WTC11 (cell line): Measurements from ENCODE around the gene RASGRF1. TPM values are rescaled to one million over a fixed set of nuclear protein-coding genes. Genes with fewer than 3 reads are reported as not detected.

Experiments
- ATAC-seq: fragments of 200-7000 bp; cut with Tn5 transposase; 2 replicates; pipeline ENCODE4 v1.10.0; 2021; ENCODE audit warnings: mild to moderate bottlenecking, moderate library complexity
- CTCF ChIA-PET: fragments of 300-600 bp; sonication (Branson Sonifier 250); formaldehyde crosslinking; loops from one replicate; lab custom pipeline; 2021; ENCODE audit warnings: antibody characterized with exemption; lab: Charles Lee
- POLR2A ChIA-PET: fragments of 350-600 bp; sonication (Branson Sonifier 250); formaldehyde crosslinking; loops from one replicate; lab custom pipeline; 2021; ENCODE audit warnings: antibody characterized with exemption; lab: Charles Lee
- DNase-seq: peaks from one replicate; pipeline ENCODE4 v3.0.0; 2021; ENCODE audit warnings: low spot score
- H3K27ac Mint-ChIP-seq: 2 replicates; pipeline ENCODE4 v1.8.0; 2021; ENCODE audit warnings: mixed read lengths
- H3K27me3 Mint-ChIP-seq: 2 replicates; pipeline ENCODE4 v1.8.0; 2021; ENCODE audit warnings: low read depth, mild to moderate bottlenecking, moderate library complexity, mixed read lengths
- H3K36me3 Mint-ChIP-seq: 2 replicates; pipeline ENCODE4 v1.8.0; 2021; ENCODE audit warnings: mixed read lengths
- H3K4me1 Mint-ChIP-seq: 2 replicates; pipeline ENCODE4 v1.8.0; 2022; ENCODE audit warnings: mixed read lengths
- H3K4me3 Mint-ChIP-seq: 2 replicates; pipeline ENCODE4 v1.8.0; 2021; ENCODE audit warnings: mild to moderate bottlenecking, moderate library complexity, mixed read lengths
- H3K9me3 Mint-ChIP-seq: 2 replicates; pipeline ENCODE4 v1.8.0; 2021; ENCODE audit warnings: mixed read lengths
- ARID4B ChIP-seq: sonication (generic); formaldehyde crosslinking; IDR thresholded peaks from 2 replicates; pipeline ENCODE4 v1.8.0; 2023; ENCODE audit warnings: missing genetic modification reagents, mild to moderate bottlenecking, borderline replicate concordance
- CBFB ChIP-seq: sonication (generic); formaldehyde crosslinking; IDR thresholded peaks from 2 replicates; pipeline ENCODE4 v1.8.1; 2022; ENCODE audit warnings: mild to moderate bottlenecking, low read depth, missing genetic modification reagents
- ETV6 ChIP-seq: sonication (generic); formaldehyde crosslinking; IDR thresholded peaks from 2 replicates; pipeline ENCODE4 v1.8.1; 2022; ENCODE audit warnings: mild to moderate bottlenecking, missing genetic modification reagents
- FOXP1 ChIP-seq: sonication (generic); formaldehyde crosslinking; IDR thresholded peaks from 2 replicates; pipeline ENCODE4 v1.8.0; 2022; ENCODE audit warnings: missing genetic modification reagents, mild to moderate bottlenecking, moderate library complexity, borderline replicate concordance
- GRHL2 ChIP-seq: fragments of 250-450 bp; sonication (Bioruptor Pico); IDR thresholded peaks from 2 replicates; pipeline ENCODE4 v1.8.0; 2022; ENCODE audit warnings: mild to moderate bottlenecking, moderate library complexity; ENCODE audit not compliant: insufficient replicate concordance, severe bottlenecking
- PRRX2 ChIP-seq: fragments of 250-450 bp; sonication (Bioruptor Pico); IDR thresholded peaks from 2 replicates; pipeline ENCODE4 v1.8.0; 2021; ENCODE audit warnings: mild to moderate bottlenecking
- TEAD4 ChIP-seq: sonication (generic); formaldehyde crosslinking; IDR thresholded peaks from 2 replicates; pipeline ENCODE4 v1.8.0; 2022; ENCODE audit warnings: mild to moderate bottlenecking, missing genetic modification reagents
- ZBTB21 ChIP-seq: sonication (generic); formaldehyde crosslinking; IDR thresholded peaks from 2 replicates; pipeline ENCODE4 v1.8.1; 2023; ENCODE audit warnings: mild to moderate bottlenecking, missing genetic modification reagents, borderline replicate concordance
- ZBTB43 ChIP-seq: sonication (generic); formaldehyde crosslinking; IDR thresholded peaks from 2 replicates; pipeline ENCODE4 v1.8.1; 2023; ENCODE audit warnings: mild to moderate bottlenecking, missing genetic modification reagents
- ZMAT4 ChIP-seq: fragments of 250-450 bp; sonication (Bioruptor Pico); IDR thresholded peaks from 2 replicates; pipeline ENCODE4 v1.9.0; 2021; ENCODE audit warnings: mild to moderate bottlenecking
- ZNF219 ChIP-seq: sonication (generic); formaldehyde crosslinking; IDR thresholded peaks from 2 replicates; pipeline ENCODE4 v1.8.0; 2023; ENCODE audit warnings: missing genetic modification reagents, mild to moderate bottlenecking, borderline replicate concordance
- ZNF232 ChIP-seq: sonication (generic); formaldehyde crosslinking; IDR thresholded peaks from 2 replicates; pipeline ENCODE4 v1.8.0; 2022; ENCODE audit warnings: mild to moderate bottlenecking, missing genetic modification reagents
- ZNF317 ChIP-seq: sonication (generic); formaldehyde crosslinking; IDR thresholded peaks from 2 replicates; pipeline ENCODE4 v1.8.1; 2023; ENCODE audit warnings: low read depth, mild to moderate bottlenecking, moderate library complexity, missing genetic modification reagents, borderline replicate concordance
- total RNA-seq: library from RNA; stranded (reverse); gene quantifications from 3 replicates; pipeline ENCODE4 v1.2.3, GENCODE V29; 2021
- TF ChIP-seq, protein P1 (sequence below): fragments of 250-450 bp; sonication (Bioruptor Pico); conservative IDR thresholded peaks from 2 replicates; pipeline ENCODE4 v1.9.0; 2021; ENCODE audit warnings: mild to moderate bottlenecking
- TF ChIP-seq, protein P2 (sequence below): sonication (generic); formaldehyde crosslinking; IDR thresholded peaks from 2 replicates; pipeline ENCODE4 v1.8.0; 2022; ENCODE audit warnings: mild to moderate bottlenecking, missing genetic modification reagents
- TF ChIP-seq, protein P3 (sequence below): sonication (generic); formaldehyde crosslinking; IDR thresholded peaks from 2 replicates; pipeline ENCODE4 v1.8.0; 2022; ENCODE audit warnings: mild to moderate bottlenecking, missing genetic modification reagents
- TF ChIP-seq, protein P4 (sequence below): sonication (generic); formaldehyde crosslinking; IDR thresholded peaks from 2 replicates; pipeline ENCODE4 v1.8.1; 2022; ENCODE audit warnings: low read depth, missing genetic modification reagents, borderline replicate concordance
- TF ChIP-seq, protein P5 (sequence below): fragments of 250-450 bp; sonication (Bioruptor Pico); IDR thresholded peaks from 2 replicates; pipeline ENCODE4 v1.9.0; 2021; ENCODE audit warnings: moderate library complexity, mild to moderate bottlenecking, inconsistent platforms, borderline replicate concordance

Gene RASGRF1
- total RNA-seq, 1 experiment from 2014 or later, result 0.85 TPM

- POLR2A ChIA-PET, result no interaction called here
- no peak for ATAC-seq
- H3K27ac Mint-ChIP-seq, result no peak overlapping the region
- CTCF ChIA-PET, result interaction anchor here (0.7 to 3.8 kb wide), 4 partner anchors 8 to 168 kb away, joined by 3 to 29 read pairs (median 4); no protein-coding TSS in a partner anchor
- no peaks in the 10 kb centered on the region for H3K4me1 Mint-ChIP-seq
- 0 out of 2 replicates have a peak, but pooled peaks cover 2% of the 10 kb centered on the region for H3K36me3 Mint-ChIP-seq
- DNase-seq, result no peak
- peaks cover 5% of the 10 kb centered on the region for H3K9me3 Mint-ChIP-seq
- TF ChIP-seq PRRX2, result no peak
- TF ChIP-seq ZNF317 (CRISPR knock-in tag), result no peak
- no peak for TF ChIP-seq ZMAT4
- TF ChIP-seq ZNF219 (CRISPR knock-in tag), result no peak
- TF ChIP-seq, protein P1, sequence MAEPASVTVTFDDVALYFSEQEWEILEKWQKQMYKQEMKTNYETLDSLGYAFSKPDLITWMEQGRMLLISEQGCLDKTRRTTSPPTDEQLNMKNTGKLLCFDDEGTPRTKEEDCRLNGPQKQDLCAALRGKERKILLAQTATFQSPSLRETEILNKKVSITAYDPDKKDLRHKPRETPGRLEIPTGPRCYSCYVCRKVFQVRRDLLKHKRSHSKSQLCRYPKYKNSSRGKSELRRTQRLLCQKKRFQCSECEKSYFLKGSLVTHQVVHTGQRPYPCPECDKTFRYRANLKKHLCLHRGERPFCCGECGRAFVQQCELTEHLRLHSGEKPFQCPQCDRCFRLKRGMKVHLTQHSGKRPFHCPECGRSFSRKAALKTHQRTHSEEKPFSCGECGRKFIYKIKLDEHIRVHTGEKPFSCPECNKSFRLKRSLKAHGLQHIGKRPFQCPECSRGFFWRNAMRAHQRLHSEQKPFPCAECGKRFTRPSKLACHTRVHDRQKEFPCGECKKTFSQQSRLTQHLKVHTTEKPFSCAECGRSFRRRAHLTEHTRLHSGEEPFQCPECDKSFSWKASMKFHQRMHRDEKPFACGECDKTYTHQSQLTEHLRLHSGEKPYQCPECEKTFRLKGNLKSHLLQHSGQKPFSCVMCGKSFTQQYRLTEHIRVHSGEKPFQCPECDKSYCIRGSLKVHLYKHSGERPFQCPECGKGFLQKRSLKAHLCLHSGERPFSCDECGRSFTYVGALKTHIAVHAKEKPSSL (CRISPR knock-in tag), result no peak
- TF ChIP-seq, protein P2, sequence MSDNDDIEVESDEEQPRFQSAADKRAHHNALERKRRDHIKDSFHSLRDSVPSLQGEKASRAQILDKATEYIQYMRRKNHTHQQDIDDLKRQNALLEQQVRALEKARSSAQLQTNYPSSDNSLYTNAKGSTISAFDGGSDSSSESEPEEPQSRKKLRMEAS (CRISPR knock-in tag), result no peak
- TF ChIP-seq, protein P3, sequence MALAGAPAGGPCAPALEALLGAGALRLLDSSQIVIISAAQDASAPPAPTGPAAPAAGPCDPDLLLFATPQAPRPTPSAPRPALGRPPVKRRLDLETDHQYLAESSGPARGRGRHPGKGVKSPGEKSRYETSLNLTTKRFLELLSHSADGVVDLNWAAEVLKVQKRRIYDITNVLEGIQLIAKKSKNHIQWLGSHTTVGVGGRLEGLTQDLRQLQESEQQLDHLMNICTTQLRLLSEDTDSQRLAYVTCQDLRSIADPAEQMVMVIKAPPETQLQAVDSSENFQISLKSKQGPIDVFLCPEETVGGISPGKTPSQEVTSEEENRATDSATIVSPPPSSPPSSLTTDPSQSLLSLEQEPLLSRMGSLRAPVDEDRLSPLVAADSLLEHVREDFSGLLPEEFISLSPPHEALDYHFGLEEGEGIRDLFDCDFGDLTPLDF (CRISPR knock-in tag), result no peak
- no peak for TF ChIP-seq CBFB (CRISPR knock-in tag)
- TF ChIP-seq ETV6 (CRISPR knock-in tag), result no peak
- no peak for TF ChIP-seq FOXP1 (CRISPR knock-in tag)
- TF ChIP-seq ZBTB21 (CRISPR knock-in tag), result no peak
- no peak for TF ChIP-seq ZBTB43 (CRISPR knock-in tag)
- TF ChIP-seq, protein P4, sequence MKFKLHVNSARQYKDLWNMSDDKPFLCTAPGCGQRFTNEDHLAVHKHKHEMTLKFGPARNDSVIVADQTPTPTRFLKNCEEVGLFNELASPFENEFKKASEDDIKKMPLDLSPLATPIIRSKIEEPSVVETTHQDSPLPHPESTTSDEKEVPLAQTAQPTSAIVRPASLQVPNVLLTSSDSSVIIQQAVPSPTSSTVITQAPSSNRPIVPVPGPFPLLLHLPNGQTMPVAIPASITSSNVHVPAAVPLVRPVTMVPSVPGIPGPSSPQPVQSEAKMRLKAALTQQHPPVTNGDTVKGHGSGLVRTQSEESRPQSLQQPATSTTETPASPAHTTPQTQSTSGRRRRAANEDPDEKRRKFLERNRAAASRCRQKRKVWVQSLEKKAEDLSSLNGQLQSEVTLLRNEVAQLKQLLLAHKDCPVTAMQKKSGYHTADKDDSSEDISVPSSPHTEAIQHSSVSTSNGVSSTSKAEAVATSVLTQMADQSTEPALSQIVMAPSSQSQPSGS, result no peak
- TF ChIP-seq TEAD4 (CRISPR knock-in tag), result no peak
- TF ChIP-seq, protein P5, sequence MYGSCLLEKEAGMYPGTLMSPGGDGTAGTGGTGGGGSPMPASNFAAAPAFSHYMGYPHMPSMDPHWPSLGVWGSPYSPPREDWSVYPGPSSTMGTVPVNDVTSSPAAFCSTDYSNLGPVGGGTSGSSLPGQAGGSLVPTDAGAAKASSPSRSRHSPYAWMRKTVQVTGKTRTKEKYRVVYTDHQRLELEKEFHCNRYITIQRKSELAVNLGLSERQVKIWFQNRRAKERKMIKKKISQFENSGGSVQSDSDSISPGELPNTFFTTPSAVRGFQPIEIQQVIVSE (CRISPR knock-in tag), result no peak
- no peak for TF ChIP-seq ARID4B
- TF ChIP-seq GRHL2, result no peak
- TF ChIP-seq ZNF232 (CRISPR knock-in tag), result no peak
- H3K27me3 Mint-ChIP-seq, result no peaks in the 10 kb centered on the region
- H3K4me3 Mint-ChIP-seq, result no peak overlapping the region
Measured at GRCh38 chr15:79016527-79017170, 73.9 kb downstream of the RASGRF1 start.
